ENCODE measurements around the gene ABTB2. TPM values are rescaled to one million over a fixed set of nuclear protein-coding genes. Genes with fewer than 3 reads are reported as not detected.

The ABTB2 gene
- total RNA-seq, 6 experiments from 2014 or later, result 6.0 to 14.9 (median 10.0) TPM

DNA sequence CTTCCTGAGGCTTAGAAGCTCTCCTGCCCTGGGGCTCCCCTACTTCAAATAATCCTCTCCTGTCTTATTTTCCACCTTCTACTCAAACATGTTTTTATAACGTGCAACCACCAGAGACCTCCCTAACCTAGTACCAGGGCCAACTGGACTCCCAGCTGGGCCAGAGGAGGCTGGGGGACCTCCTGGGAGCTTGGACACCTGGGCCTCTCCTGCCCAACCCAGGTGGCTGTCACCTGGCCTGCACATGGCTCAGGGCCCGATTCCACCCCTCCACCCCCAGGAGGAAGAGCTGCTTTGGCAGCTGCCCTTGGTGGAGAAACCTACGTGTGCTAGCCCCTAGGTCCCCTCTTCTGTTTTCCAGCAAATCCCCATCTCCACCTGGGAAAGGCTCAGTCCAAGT lies 105.2 kb downstream of the ABTB2 start:
- TF ChIP-seq, protein P1, sequence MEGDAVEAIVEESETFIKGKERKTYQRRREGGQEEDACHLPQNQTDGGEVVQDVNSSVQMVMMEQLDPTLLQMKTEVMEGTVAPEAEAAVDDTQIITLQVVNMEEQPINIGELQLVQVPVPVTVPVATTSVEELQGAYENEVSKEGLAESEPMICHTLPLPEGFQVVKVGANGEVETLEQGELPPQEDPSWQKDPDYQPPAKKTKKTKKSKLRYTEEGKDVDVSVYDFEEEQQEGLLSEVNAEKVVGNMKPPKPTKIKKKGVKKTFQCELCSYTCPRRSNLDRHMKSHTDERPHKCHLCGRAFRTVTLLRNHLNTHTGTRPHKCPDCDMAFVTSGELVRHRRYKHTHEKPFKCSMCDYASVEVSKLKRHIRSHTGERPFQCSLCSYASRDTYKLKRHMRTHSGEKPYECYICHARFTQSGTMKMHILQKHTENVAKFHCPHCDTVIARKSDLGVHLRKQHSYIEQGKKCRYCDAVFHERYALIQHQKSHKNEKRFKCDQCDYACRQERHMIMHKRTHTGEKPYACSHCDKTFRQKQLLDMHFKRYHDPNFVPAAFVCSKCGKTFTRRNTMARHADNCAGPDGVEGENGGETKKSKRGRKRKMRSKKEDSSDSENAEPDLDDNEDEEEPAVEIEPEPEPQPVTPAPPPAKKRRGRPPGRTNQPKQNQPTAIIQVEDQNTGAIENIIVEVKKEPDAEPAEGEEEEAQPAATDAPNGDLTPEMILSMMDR (IDR thresholded peaks at IDR 0.05), result no peak
- TF ChIP-seq POLR2A (IDR thresholded peaks at IDR 0.05), result no peak
- DNase-seq (no peak), ATAC-seq (no peak)
- Histone ChIP-seq H3K27me3 (no peaks in the 10 kb centered on the region), H3K27ac (no peak overlapping the region), H3K4me1 (no peaks in the 10 kb centered on the region), H3K4me3 (no peak overlapping the region), H3K36me3 (no peaks in the 10 kb centered on the region), H3K9me3 (no peaks in the 10 kb centered on the region)
- no CpG with 5 or more reads among the region's 3 CpGs for WGBS (ENCODE audit: insufficient coverage, low coverage, low lambda C conversion rate, missing lambda C conversion rate)
- intact Hi-C loops (cut with DNase I), result no loop called here

DNA sequence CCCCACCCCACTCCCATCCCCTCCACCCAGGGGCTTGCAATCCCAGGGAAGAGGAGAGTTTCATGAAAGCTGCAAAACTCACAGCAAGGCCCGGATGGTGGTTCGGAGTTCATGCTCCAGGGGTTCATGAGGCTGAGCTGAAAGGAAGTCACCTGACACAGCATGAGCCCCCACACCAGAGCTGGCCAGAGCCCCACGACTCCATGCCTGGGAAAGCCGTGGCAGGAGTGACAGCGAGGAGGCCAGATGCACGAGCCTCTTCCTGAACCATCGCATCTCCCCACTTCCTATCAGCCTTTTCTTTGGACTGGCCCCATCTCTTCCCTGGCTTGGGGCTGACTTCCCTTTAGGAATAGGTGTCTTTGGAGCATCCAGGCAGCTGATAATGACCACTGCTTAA lies 105.8 kb downstream of the ABTB2 start:
- H3K4me1 ChIP-seq, result no peaks in the 10 kb centered on the region
- ATAC-seq (no peak), DNase-seq (no peak)
- intact Hi-C loops (cut with DNase I), result no loop called here
- WGBS (ENCODE audit: insufficient coverage, low coverage, low lambda C conversion rate, missing lambda C conversion rate), result 50% methylated on average over 2 of the region's 7 CpGs
- no peak for TF ChIP-seq POLR2A (IDR thresholded peaks at IDR 0.05)
- TF ChIP-seq, protein P1 (IDR thresholded peaks at IDR 0.05), result no peak
- no peaks in the 10 kb centered on the region for H3K9me3 ChIP-seq
- no peak overlapping the region for H3K27ac ChIP-seq
- H3K4me3 ChIP-seq, result no peak overlapping the region
- H3K36me3 ChIP-seq, result no peaks in the 10 kb centered on the region
- H3K27me3 ChIP-seq, result no peaks in the 10 kb centered on the region

DNA sequence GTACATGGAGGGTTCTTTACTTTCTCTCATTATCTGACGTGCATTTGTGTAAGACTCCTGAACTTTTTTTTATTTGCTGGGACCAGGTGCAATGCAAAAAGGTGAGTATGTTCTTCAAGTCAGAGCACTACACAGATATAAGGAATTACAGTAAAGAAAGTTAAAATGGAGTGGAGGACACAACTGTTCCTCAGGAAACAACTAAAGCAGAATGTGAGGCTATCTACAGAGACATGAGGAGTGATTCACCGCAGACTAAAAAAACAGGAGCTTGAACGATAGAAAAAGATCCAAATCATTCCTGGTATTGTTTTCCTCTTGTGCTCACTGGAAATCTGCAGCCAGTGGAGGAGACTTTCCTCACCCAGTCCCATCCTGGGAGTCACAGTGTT lies 106.2 kb downstream of the ABTB2 start:
- intact Hi-C loops (cut with DNase I), result no loop called here
- WGBS (ENCODE audit: insufficient coverage, low coverage, low lambda C conversion rate, missing lambda C conversion rate), result 26% methylated on average over 3 of the region's 3 CpGs
- no peak for DNase-seq
- TF ChIP-seq POLR2A (IDR thresholded peaks at IDR 0.05), result no peak
- TF ChIP-seq, protein P1 (IDR thresholded peaks at IDR 0.05), result no peak
- ATAC-seq, result no peak
- no peaks in the 10 kb centered on the region for H3K36me3 ChIP-seq
- no peak overlapping the region for H3K27ac ChIP-seq
- no peaks in the 10 kb centered on the region for H3K27me3 ChIP-seq
- no peak overlapping the region for H3K4me3 ChIP-seq
- H3K9me3 ChIP-seq, result no peaks in the 10 kb centered on the region
- no peaks in the 10 kb centered on the region for H3K4me1 ChIP-seq

DNA sequence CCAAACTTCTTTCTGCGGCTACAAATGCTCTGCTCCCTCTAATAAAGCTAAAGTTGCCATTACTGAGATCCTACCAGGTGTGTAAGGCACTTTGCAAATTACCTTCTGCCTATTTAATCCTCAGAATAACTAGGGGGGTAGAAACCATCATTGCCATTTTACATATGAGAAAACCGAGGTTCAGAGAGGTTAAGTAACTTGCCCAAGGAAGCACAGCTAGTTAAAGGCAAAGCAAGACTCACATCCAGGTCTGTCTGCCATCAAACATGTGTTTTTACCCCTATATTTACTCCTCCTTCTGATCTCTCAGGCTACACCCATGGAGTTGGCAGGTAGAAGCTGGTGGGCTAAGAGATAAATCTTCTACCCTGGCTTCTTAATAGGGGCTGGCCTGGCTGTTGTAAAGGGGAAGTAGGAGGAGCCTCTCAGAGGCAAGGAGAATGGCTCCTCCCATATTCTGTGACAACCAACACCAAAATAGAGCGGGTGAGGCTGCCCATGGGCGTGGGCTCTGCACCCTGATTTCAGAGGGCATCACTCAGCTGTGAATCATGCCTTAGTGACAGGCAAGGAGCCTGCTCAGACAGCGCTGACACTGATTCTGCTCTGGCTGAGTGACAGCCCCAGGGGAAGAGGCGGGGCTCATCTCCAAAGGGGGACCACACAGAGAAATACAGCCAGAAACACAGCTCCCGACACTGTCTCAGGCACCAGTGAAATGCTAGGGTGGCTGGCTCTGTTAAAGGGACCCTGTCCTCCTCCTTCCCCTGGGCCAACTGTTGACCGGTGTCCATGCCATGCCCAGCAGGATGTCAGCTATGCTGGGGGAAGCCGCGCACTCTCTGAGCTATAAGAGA lies 106.8 kb downstream of the ABTB2 start:
- intact Hi-C loops (cut with DNase I), result no loop called here
- peak in 1 of 3 donors; percentile 39 for DNase-seq
- TF ChIP-seq, protein P1 (IDR thresholded peaks at IDR 0.05), result no peak
- no peak for TF ChIP-seq POLR2A (IDR thresholded peaks at IDR 0.05)

More for the DNA sequence above, 106.8 kb downstream of the ABTB2 start:
- WGBS (ENCODE audit: insufficient coverage, low coverage, low lambda C conversion rate, missing lambda C conversion rate), result 55% methylated on average over 6 of the region's 10 CpGs
- peak; percentile 61 to 80 (median 73) for ATAC-seq
- Histone ChIP-seq H3K4me1 (no peaks in the 10 kb centered on the region), H3K9me3 (no peaks in the 10 kb centered on the region), H3K4me3 (no peak overlapping the region), H3K36me3 (no peaks in the 10 kb centered on the region), H3K27me3 (no peaks in the 10 kb centered on the region), H3K27ac (no peak overlapping the region)

Measured in right lobe of liver (tissue), 6 donors.